Body of pancreas (tissue), 4 donors: ENCODE data around the gene PTGS1. TPM values are rescaled to one million over a fixed set of nuclear protein-coding genes. Genes with fewer than 3 reads are reported as not detected.

Experiments
- ATAC-seq: fragments of 150-250 bp; one replicate; pipeline ENCODE4 v1.9.1; 2016
- DNase-seq, 4 donors: peaks; one replicate each; pipeline ENCODE4 v3.0.0-alpha.2; 2019
- H3K27ac ChIP-seq, 4 donors: fragments of 200-600 bp; sonication (generic); 1 replicate in 3 of 4; 2 replicates in 1 of 4; pipeline versions ENCODE4 v1.5.1 to v1.6.1; 2016 to 2019; ENCODE audit warnings: mild to moderate bottlenecking in 1 of 4, mixed read lengths in 1 of 4, moderate library complexity in 1 of 4
- H3K27me3 ChIP-seq, 2 donors: fragments of 200-600 bp; sonication (generic); one replicate each; pipeline ENCODE4 v1.6.0; 2016; ENCODE audit warnings: mild to moderate bottlenecking in 1 of 2
- H3K36me3 ChIP-seq, 2 donors: fragments of 200-600 bp; sonication (generic); replicated peaks in 1 of 2; 2 replicates each; pipeline ENCODE4 v1.5.1; 2016; ENCODE audit warnings: low read depth in 2 of 2; ENCODE audit not compliant: insufficient read depth in 1 of 2
- H3K4me1 ChIP-seq: fragments of 200-600 bp; sonication (generic); one replicate; pipeline ENCODE4 v1.6.0; 2016
- H3K4me3 ChIP-seq, 2 donors: fragments of 200-600 bp; sonication (generic); 1 replicate in 1 of 2; 2 replicates in 1 of 2; pipeline ENCODE4 v1.5.1; 2016 to 2019
- H3K9me3 ChIP-seq, 3 donors: fragments of 200-600 bp; sonication (generic); 1 replicate in 2 of 3; 2 replicates in 1 of 3; pipeline ENCODE4 v1.5.1; 2016
- POLR2A ChIP-seq, 3 donors: fragments of 450-650 bp; IDR thresholded peaks; one replicate each; pipeline ENCODE4 v1.6.1; 2016; ENCODE audit warnings: antibody characterized with exemption in 3 of 3, mild to moderate bottlenecking in 2 of 3
- WGBS, 2 donors: methylation state at CpG; one replicate each; pipeline ENCODE4 v1.1.5; 2017; 5-methylcytosine and 5-hydroxymethylcytosine counted together
- intact Hi-C: fragments of 100-400 bp; cut with DNase I; formaldehyde crosslinking; loops from one replicate; pipeline ENCODE4 v1.15.1; 2023
- total RNA-seq, 2 donors: library from RNA; depleted of rRNA; stranded (reverse); fragments of >200 nt; gene quantifications; one replicate each; pipeline ENCODE4 v1.1.0, GENCODE V29; 2016
- TF ChIP-seq, protein P1 (sequence below), 7 experiments: fragments of 450-650 bp in 4 of 7; fragments of 200-600 bp in 3 of 7; sonication (generic) in 3 of 7; IDR thresholded peaks; one replicate each; pipeline ENCODE4 v1.5.1; 2016 to 2019; ENCODE audit warnings: antibody characterized with exemption in 7 of 7

The PTGS1 gene
- total RNA-seq, 2 donors from 2014 or later, result 2.1 to 3.0 TPM

GRCh38 chr9:122338536-122338935, 32.3 kb upstream of the PTGS1 start:
- Histone ChIP-seq H3K36me3 (no peaks in the 10 kb centered on the region), H3K27ac (no peak overlapping the region), H3K9me3 (no peaks in the 10 kb centered on the region), H3K4me3 (no peak overlapping the region), H3K4me1 (no peaks in the 10 kb centered on the region), H3K27me3 (no peaks in the 10 kb centered on the region)
- intact Hi-C loops, result no loop called here
- DNase-seq (no peak), ATAC-seq (no peak)
- TF ChIP-seq, protein P1, sequence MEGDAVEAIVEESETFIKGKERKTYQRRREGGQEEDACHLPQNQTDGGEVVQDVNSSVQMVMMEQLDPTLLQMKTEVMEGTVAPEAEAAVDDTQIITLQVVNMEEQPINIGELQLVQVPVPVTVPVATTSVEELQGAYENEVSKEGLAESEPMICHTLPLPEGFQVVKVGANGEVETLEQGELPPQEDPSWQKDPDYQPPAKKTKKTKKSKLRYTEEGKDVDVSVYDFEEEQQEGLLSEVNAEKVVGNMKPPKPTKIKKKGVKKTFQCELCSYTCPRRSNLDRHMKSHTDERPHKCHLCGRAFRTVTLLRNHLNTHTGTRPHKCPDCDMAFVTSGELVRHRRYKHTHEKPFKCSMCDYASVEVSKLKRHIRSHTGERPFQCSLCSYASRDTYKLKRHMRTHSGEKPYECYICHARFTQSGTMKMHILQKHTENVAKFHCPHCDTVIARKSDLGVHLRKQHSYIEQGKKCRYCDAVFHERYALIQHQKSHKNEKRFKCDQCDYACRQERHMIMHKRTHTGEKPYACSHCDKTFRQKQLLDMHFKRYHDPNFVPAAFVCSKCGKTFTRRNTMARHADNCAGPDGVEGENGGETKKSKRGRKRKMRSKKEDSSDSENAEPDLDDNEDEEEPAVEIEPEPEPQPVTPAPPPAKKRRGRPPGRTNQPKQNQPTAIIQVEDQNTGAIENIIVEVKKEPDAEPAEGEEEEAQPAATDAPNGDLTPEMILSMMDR (IDR thresholded peaks at IDR 0.05), result no peak
- TF ChIP-seq POLR2A (IDR thresholded peaks at IDR 0.05), result no peak
- 48 to 69% methylated on average over 6 of the region's 6 CpGs for WGBS, 2 donors

GRCh38 chr9:122338994-122339393, 31.8 kb upstream of the PTGS1 start:
- H3K9me3 ChIP-seq, result no peaks in the 10 kb centered on the region
- no peak overlapping the region for H3K27ac ChIP-seq
- H3K27me3 ChIP-seq, result no peaks in the 10 kb centered on the region
- TF ChIP-seq POLR2A (IDR thresholded peaks at IDR 0.05), result no peak
- TF ChIP-seq, protein P1 (IDR thresholded peaks at IDR 0.05), result no peak
- intact Hi-C loops, result no loop called here
- ATAC-seq, result no peak
- H3K4me1 ChIP-seq, result no peaks in the 10 kb centered on the region
- H3K4me3 ChIP-seq, result no peak overlapping the region
- no peak for DNase-seq
- WGBS, 2 donors, result 34 to 49% methylated on average over 3 of the region's 3 CpGs
- H3K36me3 ChIP-seq, result no peaks in the 10 kb centered on the region

- DNase-seq (no peak), ATAC-seq (no peak)
- Histone ChIP-seq H3K27ac (no peak overlapping the region), H3K4me3 (no peak overlapping the region), H3K9me3 (no peaks in the 10 kb centered on the region), H3K36me3 (no peaks in the 10 kb centered on the region), H3K27me3 (no peaks in the 10 kb centered on the region), H3K4me1 (no peaks in the 10 kb centered on the region)
- intact Hi-C loops, result no loop called here
- WGBS, 2 donors, result 46 to 49% methylated on average over 5 of the region's 5 CpGs
- no peak for TF ChIP-seq POLR2A (IDR thresholded peaks at IDR 0.05)
- TF ChIP-seq, protein P1 (IDR thresholded peaks at IDR 0.05), result no peak
Observed at GRCh38 chr9:122339579-122339978, 31.2 kb upstream of the PTGS1 start.

DNA sequence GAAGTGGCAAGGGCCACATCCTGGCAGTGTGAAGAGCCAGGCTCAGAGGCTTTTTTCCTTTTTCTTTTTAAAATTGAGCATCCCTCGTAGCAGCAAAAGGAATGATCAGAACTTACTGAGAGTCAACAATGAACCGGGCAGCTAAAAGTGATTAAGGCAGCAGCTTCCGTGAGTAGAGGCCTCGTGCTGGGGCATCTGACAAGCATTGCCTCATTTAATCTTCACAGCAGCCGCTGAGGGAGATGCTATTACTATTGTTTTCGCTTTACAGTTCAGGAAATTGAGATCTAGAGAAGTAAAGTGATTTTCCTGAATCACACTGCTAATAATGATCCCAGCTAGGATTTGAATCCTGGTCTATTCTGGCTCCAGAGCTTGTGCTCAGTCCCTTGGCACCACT, 30.7 kb upstream of the PTGS1 start:
- Histone ChIP-seq H3K36me3 (no peaks in the 10 kb centered on the region), H3K4me3 (no peak overlapping the region), H3K9me3 (no peaks in the 10 kb centered on the region), H3K4me1 (no peaks in the 10 kb centered on the region), H3K27ac (no peak overlapping the region), H3K27me3 (no peaks in the 10 kb centered on the region)
- WGBS, 2 donors, result 50 to 59% methylated on average over 6 of the region's 6 CpGs
- DNase-seq (no peak), ATAC-seq (no peak)
- TF ChIP-seq POLR2A (IDR thresholded peaks at IDR 0.05), result no peak
- TF ChIP-seq, protein P1 (IDR thresholded peaks at IDR 0.05), result no peak
- intact Hi-C loops, result no loop called here

DNA sequence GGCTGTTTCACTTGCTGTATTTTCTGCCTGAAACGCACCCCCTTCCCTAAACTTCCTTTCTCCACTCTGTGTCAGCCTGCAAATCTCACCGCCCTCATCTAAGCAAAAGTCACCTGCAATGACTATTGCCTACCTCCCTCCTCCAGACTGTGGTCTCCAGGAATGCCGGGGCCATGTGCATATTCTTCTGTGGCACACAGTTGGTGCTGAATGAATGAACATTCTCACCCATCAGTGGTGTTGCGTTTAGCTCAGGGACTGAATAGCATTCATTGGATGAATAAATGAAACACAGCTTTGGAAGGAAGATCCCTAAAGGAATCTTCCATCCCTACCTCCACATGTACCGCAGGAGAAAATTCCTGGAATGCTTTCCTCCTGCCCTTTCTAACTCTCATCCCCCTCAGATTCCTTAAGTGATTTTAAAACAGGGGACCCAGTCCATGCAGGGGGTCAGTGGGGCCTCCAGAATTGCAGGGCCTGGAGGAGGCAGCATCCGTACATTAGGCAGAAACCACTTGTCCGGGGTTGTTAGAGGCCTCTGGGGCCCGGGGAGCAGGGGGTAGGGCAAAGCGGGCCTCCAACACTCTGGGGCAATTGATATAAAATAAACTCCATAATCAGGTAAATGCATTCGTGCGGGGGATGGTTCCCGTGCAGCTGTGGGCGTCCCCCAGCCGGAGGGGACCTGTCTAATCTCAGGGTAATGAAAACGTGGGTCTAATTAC, 28.3 kb upstream of the PTGS1 start:
- WGBS, 2 donors, result 73 to 78% methylated on average over 15 of the region's 15 CpGs
- intact Hi-C loops, result no loop called here
- Histone ChIP-seq H3K4me3 (no peak overlapping the region), H3K27ac (no peak overlapping the region), H3K9me3 (no peaks in the 10 kb centered on the region), H3K36me3 (no peaks in the 10 kb centered on the region), H3K4me1 (peaks cover 12% of the 10 kb centered on the region), H3K27me3 (peaks cover 0 to 3% of the 10 kb centered on the region in 2 donors)
- TF ChIP-seq, protein P1 (IDR thresholded peaks at IDR 0.05), result no peak
- TF ChIP-seq POLR2A (IDR thresholded peaks at IDR 0.05), result no peak
- ATAC-seq, result no peak
- DNase-seq, result no peak
